Tibial nerve (tissue), 4 donors: ENCODE data around the gene NDUFS8.

Experiments used
- EP300 ChIP-seq, 2 donors: sonication (generic); formaldehyde crosslinking; IDR thresholded peaks; one replicate each; pipeline ENCODE4 v1.6.1; 2017; ENCODE audit warnings: antibody characterized with exemption in 2 of 2, mild to moderate bottlenecking in 1 of 2
- POLR2A ChIP-seq, 2 donors: fragments of 450-650 bp; IDR thresholded peaks; one replicate each; pipeline ENCODE4 v1.6.1; 2017; ENCODE audit warnings: antibody characterized with exemption in 2 of 2, mild to moderate bottlenecking in 2 of 2, moderate library complexity in 2 of 2
- TF ChIP-seq, protein P1 (sequence below), 5 experiments: fragments of 200-600 bp in 3 of 5; fragments of 450-650 bp in 2 of 5; sonication (generic) in 3 of 5; IDR thresholded peaks; one replicate each; pipeline ENCODE4 v1.5.1; 2016 to 2019; ENCODE audit warnings: antibody characterized with exemption in 5 of 5, mild to moderate bottlenecking in 3 of 5, moderate library complexity in 2 of 5

DNA sequence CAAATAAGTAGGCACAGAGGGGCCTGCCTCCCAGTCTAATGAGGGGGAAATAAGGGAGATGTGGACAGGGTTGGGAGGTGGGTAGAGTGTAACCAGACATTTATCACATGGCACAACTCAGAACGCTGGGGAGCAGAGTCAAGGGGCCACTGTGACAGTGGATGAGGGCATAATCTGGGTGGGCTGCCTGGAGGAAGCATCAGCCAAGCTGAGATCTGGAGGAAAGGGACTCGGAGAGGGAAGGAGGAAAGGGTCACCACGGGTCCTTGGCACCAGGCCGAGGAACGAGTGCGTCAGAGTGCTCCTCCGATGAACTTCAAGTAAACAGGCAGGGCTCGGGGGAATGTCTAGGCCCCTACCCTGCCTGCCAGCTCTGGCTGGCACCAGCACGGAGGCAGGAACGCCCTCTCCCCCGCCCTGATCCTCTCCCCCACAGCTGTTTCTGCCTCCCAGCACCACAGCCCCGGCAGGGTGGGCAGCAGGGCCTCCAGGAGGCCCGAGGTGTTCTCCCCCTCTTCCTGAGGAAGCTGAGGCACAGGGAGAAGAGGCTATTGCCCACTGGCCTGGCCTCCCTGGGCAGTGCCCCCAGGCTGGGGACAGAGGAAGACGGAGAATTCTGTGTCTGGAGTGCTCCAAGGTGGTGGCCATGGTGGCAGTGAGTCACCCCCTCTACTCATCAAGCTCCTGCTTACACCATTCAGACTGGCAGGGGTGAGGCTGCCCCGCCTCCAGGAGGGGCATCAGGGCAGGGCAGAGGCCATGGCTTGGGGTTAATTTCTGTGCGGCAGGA, 16.1 kb upstream of the NDUFS8 start:
- TF ChIP-seq, protein P1, sequence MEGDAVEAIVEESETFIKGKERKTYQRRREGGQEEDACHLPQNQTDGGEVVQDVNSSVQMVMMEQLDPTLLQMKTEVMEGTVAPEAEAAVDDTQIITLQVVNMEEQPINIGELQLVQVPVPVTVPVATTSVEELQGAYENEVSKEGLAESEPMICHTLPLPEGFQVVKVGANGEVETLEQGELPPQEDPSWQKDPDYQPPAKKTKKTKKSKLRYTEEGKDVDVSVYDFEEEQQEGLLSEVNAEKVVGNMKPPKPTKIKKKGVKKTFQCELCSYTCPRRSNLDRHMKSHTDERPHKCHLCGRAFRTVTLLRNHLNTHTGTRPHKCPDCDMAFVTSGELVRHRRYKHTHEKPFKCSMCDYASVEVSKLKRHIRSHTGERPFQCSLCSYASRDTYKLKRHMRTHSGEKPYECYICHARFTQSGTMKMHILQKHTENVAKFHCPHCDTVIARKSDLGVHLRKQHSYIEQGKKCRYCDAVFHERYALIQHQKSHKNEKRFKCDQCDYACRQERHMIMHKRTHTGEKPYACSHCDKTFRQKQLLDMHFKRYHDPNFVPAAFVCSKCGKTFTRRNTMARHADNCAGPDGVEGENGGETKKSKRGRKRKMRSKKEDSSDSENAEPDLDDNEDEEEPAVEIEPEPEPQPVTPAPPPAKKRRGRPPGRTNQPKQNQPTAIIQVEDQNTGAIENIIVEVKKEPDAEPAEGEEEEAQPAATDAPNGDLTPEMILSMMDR (IDR thresholded peaks at IDR 0.05): no peak
- no peak for TF ChIP-seq POLR2A (IDR thresholded peaks at IDR 0.05)
- peak; percentile 44 to 68 for TF ChIP-seq EP300 (IDR thresholded peaks at IDR 0.05)
